MM.1S (cell line): ENCODE data around the gene TNFRSF13B.

Experiments
- DNase-seq: peaks from one replicate; pipeline ENCODE4 v3.0.0-alpha.2; 2015
- H2AFZ ChIP-seq: fragments of 300-600 bp; sonication (generic); 2 replicates; pipeline ENCODE4 v1.6.0; 2016; ENCODE audit warnings: antibody characterized with exemption, low read length
- H3F3A ChIP-seq: fragments of 300-600 bp; sonication (generic); 2 replicates; pipeline ENCODE4 v1.6.1; 2016; ENCODE audit warnings: mild to moderate bottlenecking, antibody characterized with exemption, low read length, moderate library complexity, mixed read lengths; ENCODE audit not compliant: insufficient read depth
- H3K27ac ChIP-seq: fragments of 300-600 bp; sonication (generic); 2 replicates; pipeline ENCODE4 v1.5.1; 2016; ENCODE audit warnings: mild to moderate bottlenecking, low read length
- H3K27me3 ChIP-seq: fragments of 300-600 bp; sonication (generic); replicated peaks from 2 replicates; pipeline ENCODE4 v1.6.0; 2016; ENCODE audit warnings: low read length; ENCODE audit not compliant: insufficient read depth
- H3K36me3 ChIP-seq: fragments of 300-600 bp; sonication (generic); replicated peaks from 2 replicates; pipeline ENCODE4 v1.6.1; 2016; ENCODE audit warnings: mild to moderate bottlenecking, low read length, mixed read lengths; ENCODE audit not compliant: insufficient read depth
- H3K4me1 ChIP-seq: fragments of 300-600 bp; sonication (generic); 2 replicates; pipeline ENCODE4 v1.6.1; 2016; ENCODE audit warnings: low read length, mixed read lengths
- H3K4me2 ChIP-seq: fragments of 300-600 bp; sonication (generic); 2 replicates; pipeline ENCODE4 v1.6.0; 2016; ENCODE audit warnings: low read depth, low read length
- H3K4me3 ChIP-seq: fragments of 300-600 bp; sonication (generic); 2 replicates; pipeline ENCODE4 v1.5.1; 2016; ENCODE audit warnings: low read length, mixed read lengths
- H3K79me2 ChIP-seq: fragments of 300-600 bp; sonication (generic); 2 replicates; pipeline ENCODE4 v1.6.1; 2016; ENCODE audit warnings: mixed run types, low read length, mixed read lengths
- H3K9ac ChIP-seq: fragments of 300-600 bp; sonication (generic); 2 replicates; pipeline ENCODE4 v1.6.1; 2016; ENCODE audit warnings: low read length, mixed read lengths
- H3K9me2 ChIP-seq: fragments of 300-600 bp; sonication (generic); replicated peaks from 2 replicates; pipeline ENCODE4 v1.6.1; 2016; ENCODE audit warnings: mild to moderate bottlenecking, low read length, mixed read lengths; ENCODE audit not compliant: insufficient read depth
- H3K9me3 ChIP-seq: fragments of 300-600 bp; sonication (generic); replicated peaks from 2 replicates; pipeline ENCODE4 v1.6.1; 2016; ENCODE audit warnings: mild to moderate bottlenecking, low read length, mixed read lengths; ENCODE audit not compliant: insufficient read depth
- H4K20me1 ChIP-seq: fragments of 300-600 bp; sonication (generic); 2 replicates; pipeline ENCODE4 v1.6.1; 2016; ENCODE audit warnings: mild to moderate bottlenecking, low read length, moderate library complexity, mixed read lengths; ENCODE audit not compliant: insufficient read depth
- EZH2 ChIP-seq: fragments of 300-600 bp; sonication (generic); optimal IDR thresholded peaks from 2 replicates; pipeline ENCODE3; 2017; ENCODE audit warnings: low read depth, mild to moderate bottlenecking, antibody characterized with exemption, low read length, mixed read lengths
- EZH2phosphoT487 ChIP-seq: fragments of 300-600 bp; sonication (generic); IDR thresholded peaks from 2 replicates; pipeline ENCODE4 v1.6.1; 2018; ENCODE audit warnings: antibody characterized with exemption, low read length
- TF ChIP-seq, protein P1 (sequence below): fragments of 300-600 bp; sonication (generic); IDR thresholded peaks from 2 replicates; pipeline ENCODE4 v1.5.1; 2016; ENCODE audit warnings: antibody characterized with exemption, low read length, mixed read lengths

The TNFRSF13B gene

DNA sequence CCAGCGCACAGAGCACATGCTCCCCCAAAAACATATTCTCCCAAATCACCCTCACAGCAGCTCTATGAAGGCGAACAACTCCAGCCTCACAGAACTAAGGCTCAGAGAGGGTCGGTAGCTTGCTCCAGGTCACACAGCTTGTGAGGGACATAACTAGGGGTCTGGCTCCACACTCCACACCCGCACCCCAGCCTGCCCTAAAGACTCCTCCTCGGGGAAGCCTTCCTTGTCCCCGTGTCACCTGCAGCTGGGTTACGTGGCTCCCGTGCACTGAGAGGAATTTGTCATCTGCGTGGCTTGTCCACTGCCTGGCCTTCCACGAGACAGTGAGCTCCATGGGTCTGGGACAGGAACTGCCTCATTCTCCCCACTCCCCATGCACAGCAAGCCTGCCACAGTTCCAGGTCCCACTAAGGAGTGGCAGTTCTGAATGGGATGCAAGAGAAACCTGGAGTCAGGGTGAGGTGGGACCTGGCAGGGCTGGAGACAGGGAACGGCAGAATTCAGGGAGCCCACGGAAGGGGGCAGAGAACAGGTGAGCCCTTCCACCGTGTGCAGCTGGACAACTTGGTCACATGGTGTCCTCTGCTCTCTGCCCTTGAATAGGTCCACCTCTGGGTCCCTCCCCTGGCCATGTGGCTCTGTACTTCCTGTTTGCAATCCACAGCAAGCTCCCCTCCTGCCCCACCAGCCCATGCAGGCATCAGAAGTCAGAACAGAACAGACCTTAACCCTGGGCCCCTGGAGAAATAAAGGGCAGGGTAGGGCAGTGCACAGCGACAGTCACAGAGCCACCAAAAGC lies 27.4 kb downstream of the TNFRSF13B start:
- H2AFZ ChIP-seq = no peak overlapping the region
- H3K4me2 ChIP-seq = no peak overlapping the region
- TF ChIP-seq EZH2 (no peak), EZH2phosphoT487 (no peak)
- TF ChIP-seq, protein P1, sequence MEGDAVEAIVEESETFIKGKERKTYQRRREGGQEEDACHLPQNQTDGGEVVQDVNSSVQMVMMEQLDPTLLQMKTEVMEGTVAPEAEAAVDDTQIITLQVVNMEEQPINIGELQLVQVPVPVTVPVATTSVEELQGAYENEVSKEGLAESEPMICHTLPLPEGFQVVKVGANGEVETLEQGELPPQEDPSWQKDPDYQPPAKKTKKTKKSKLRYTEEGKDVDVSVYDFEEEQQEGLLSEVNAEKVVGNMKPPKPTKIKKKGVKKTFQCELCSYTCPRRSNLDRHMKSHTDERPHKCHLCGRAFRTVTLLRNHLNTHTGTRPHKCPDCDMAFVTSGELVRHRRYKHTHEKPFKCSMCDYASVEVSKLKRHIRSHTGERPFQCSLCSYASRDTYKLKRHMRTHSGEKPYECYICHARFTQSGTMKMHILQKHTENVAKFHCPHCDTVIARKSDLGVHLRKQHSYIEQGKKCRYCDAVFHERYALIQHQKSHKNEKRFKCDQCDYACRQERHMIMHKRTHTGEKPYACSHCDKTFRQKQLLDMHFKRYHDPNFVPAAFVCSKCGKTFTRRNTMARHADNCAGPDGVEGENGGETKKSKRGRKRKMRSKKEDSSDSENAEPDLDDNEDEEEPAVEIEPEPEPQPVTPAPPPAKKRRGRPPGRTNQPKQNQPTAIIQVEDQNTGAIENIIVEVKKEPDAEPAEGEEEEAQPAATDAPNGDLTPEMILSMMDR = no peak

DNA sequence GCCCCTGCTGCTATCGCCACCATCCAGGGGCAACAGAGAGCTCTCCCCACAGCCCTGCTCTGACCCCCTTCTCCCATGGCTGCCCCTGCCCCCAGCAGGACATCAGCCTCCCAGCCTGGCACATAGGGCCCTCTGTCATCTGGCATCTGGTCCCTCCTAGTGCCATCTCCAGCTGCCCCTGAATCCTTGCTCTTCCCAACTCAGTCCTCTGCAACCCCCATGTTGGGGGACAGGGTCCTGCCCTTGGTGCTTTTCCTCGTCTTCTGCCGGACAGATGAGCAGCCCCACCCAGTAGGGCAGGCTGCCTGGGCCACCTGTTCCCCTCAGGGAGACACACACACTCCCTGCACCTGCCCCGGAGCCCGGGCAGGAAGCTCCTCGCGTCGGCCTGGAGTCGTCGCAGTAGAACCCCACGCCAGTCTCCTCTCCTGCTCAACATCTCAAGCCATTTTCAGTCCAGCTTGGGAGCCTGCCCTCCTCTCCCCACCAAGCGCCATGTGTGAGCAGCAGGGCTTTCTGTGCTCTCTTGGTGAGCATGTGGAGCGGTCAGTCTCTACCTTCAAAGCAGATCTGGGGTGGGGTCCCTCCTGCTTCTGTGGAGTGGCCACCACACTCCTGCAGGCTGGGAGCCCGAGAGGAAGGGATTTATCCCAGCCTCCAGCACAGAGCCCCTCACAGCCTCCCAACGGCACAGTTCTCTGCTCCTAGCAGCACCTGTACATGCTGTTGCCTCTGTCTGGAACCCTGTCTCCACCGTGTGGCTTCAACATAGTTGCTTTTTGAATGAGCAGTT lies 28.2 kb downstream of the TNFRSF13B start:
- H3F3A ChIP-seq = peaks cover 27% of the 10 kb centered on the region
- no peak for DNase-seq
- H2AFZ ChIP-seq = no peak overlapping the region
- H3K36me3 ChIP-seq = peaks cover 58% of the 10 kb centered on the region
- H4K20me1 ChIP-seq = peaks cover 33% of the 10 kb centered on the region; the same call in 1 of the 2 replicates
- peaks cover 31% of the 10 kb centered on the region for H3K4me1 ChIP-seq
- H3K9me2 ChIP-seq = no peaks in the 10 kb centered on the region
- H3K9me3 ChIP-seq = no peaks in the 10 kb centered on the region
- TF ChIP-seq EZH2phosphoT487 (no peak), EZH2 (no peak)
- TF ChIP-seq, protein P1 = no peak
- H3K9ac ChIP-seq = no peak overlapping the region
- no peaks in the 10 kb centered on the region for H3K27me3 ChIP-seq
- H3K4me3 ChIP-seq = no peak overlapping the region
- H3K79me2 ChIP-seq = peaks cover 92% of the 10 kb centered on the region
- no peak overlapping the region for H3K4me2 ChIP-seq
- H3K27ac ChIP-seq = no peak overlapping the region

More for the DNA sequence above, 27.4 kb downstream of the TNFRSF13B start:
- peaks cover 63% of the 10 kb centered on the region for H3K36me3 ChIP-seq
- no peaks in the 10 kb centered on the region for H3K9me2 ChIP-seq
- peaks cover 95% of the 10 kb centered on the region for H3K79me2 ChIP-seq
- no peak overlapping the region for H3K27ac ChIP-seq
- no peaks in the 10 kb centered on the region for H3K9me3 ChIP-seq
- no peak for DNase-seq
- H3K27me3 ChIP-seq = no peaks in the 10 kb centered on the region
- H3F3A ChIP-seq = peaks cover 33% of the 10 kb centered on the region
- no peak overlapping the region for H3K9ac ChIP-seq
- peaks cover 38% of the 10 kb centered on the region for H3K4me1 ChIP-seq
- H3K4me3 ChIP-seq = no peak overlapping the region
- H4K20me1 ChIP-seq = peaks cover 33% of the 10 kb centered on the region; the same call in 1 of the 2 replicates

DNA sequence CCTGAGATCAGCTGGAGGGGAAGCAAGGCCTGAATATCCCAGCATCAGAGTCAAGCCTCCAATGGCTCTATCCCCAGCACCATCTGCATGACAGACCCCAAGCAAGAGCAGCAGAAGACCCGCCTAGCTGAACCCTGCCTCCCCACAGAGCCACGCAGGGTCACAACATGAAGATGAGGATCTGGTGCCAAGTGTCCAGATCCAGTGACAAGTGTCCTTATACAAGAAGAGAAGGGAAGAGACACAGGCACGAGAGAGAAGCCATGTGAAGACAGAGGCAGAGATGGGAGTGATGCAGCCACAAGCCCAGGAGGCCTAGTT lies 28.9 kb downstream of the TNFRSF13B start:
- no peak for DNase-seq
- no peaks in the 10 kb centered on the region for H3K9me2 ChIP-seq
- peaks cover 33% of the 10 kb centered on the region; the same call in 1 of the 2 replicates for H4K20me1 ChIP-seq
- H3K79me2 ChIP-seq = peaks cover 92% of the 10 kb centered on the region
- TF ChIP-seq EZH2 = no peak
- TF ChIP-seq EZH2phosphoT487 = no peak
- TF ChIP-seq, protein P1 = no peak
- H3K27me3 ChIP-seq = no peaks in the 10 kb centered on the region
- H3K4me2 ChIP-seq = no peak overlapping the region
- no peaks in the 10 kb centered on the region for H3K9me3 ChIP-seq
- no peak overlapping the region for H3K27ac ChIP-seq
- H3F3A ChIP-seq = peaks cover 19% of the 10 kb centered on the region
- no peak overlapping the region for H3K9ac ChIP-seq
- peaks cover 55% of the 10 kb centered on the region for H3K36me3 ChIP-seq
- no peak overlapping the region for H2AFZ ChIP-seq
- peaks cover 23% of the 10 kb centered on the region for H3K4me1 ChIP-seq
- no peak overlapping the region for H3K4me3 ChIP-seq
